Stimulated activated CD8-positive, alpha-beta memory T cell treated with anti-CD3 and anti-CD28 coated beads, Interleukin-4, amount 100 ng/mL, for 4 hours (primary cell): ENCODE measurements around the gene TBC1D5.
"Not testable (repeated sequence)": the region's sequence is repeated elsewhere in the genome, so short reads cannot be mapped to it uniquely, and the experiment has no call there.

Experiments
- DNase-seq, 2 donors: peaks; one replicate each; pipeline ENCODE4 v3.0.0-alpha.2; 2020; ENCODE audit warnings: low read depth in 2 of 2, low spot score in 1 of 2

The TBC1D5 gene

GRCh38 chr3:17491601-17492000, 250.8 kb downstream of the TBC1D5 start:
- no peak for DNase-seq

- not testable (repeated sequence) for DNase-seq
These were observed 251.2 kb downstream of the TBC1D5 start for GRCh38 chr3:17491190-17491589.

- DNase-seq, result no peak
These were observed 253.3 kb downstream of the TBC1D5 start for GRCh38 chr3:17489139-17489538.

- DNase-seq, result no peak
These were observed 261.3 kb downstream of the TBC1D5 start for GRCh38 chr3:17481116-17481515.

- DNase-seq, result no peak
These were observed 262.6 kb downstream of the TBC1D5 start for GRCh38 chr3:17479681-17480405.

GRCh38 chr3:17478673-17479072, 263.8 kb downstream of the TBC1D5 start:
- no peak for DNase-seq

- DNase-seq, result no peak
These were observed 268.7 kb downstream of the TBC1D5 start for GRCh38 chr3:17473761-17474160.

- DNase-seq, result no peak
These were observed 272.5 kb downstream of the TBC1D5 start for GRCh38 chr3:17469954-17470353.

- no peak for DNase-seq
These were observed 272.9 kb downstream of the TBC1D5 start for GRCh38 chr3:17469520-17469919.

- DNase-seq, result no peak
These were observed 276.4 kb downstream of the TBC1D5 start for GRCh38 chr3:17466028-17466427.

GRCh38 chr3:17459470-17459993, 282.9 kb downstream of the TBC1D5 start:
- DNase-seq, result no peak

GRCh38 chr3:17456650-17457049, 285.8 kb downstream of the TBC1D5 start:
- no peak for DNase-seq

GRCh38 chr3:17456046-17456445, 286.4 kb downstream of the TBC1D5 start:
- DNase-seq, result no peak

- DNase-seq, result no peak
These were observed 297.6 kb downstream of the TBC1D5 start for GRCh38 chr3:17444865-17445264.

GRCh38 chr3:17443142-17443541, 299.3 kb downstream of the TBC1D5 start:
- DNase-seq, result no peak

- no peak for DNase-seq
These were observed 299.9 kb downstream of the TBC1D5 start for GRCh38 chr3:17442332-17443049.

GRCh38 chr3:17433876-17434275, 308.6 kb downstream of the TBC1D5 start:
- DNase-seq, result no peak

- DNase-seq, result no peak
These were observed 310.2 kb downstream of the TBC1D5 start for GRCh38 chr3:17432236-17432635.

GRCh38 chr3:17431484-17432045, 310.9 kb downstream of the TBC1D5 start:
- DNase-seq, result no peak

- no peak for DNase-seq
These were observed 311.4 kb downstream of the TBC1D5 start for GRCh38 chr3:17431004-17431403.

- no peak for DNase-seq
These were observed 311.8 kb downstream of the TBC1D5 start for GRCh38 chr3:17430582-17430981.
